HG03342 (cell line): ENCODE measurements around the gene CYBRD1.
A peak's percentile ranks its signal among the peaks of the same experiment; 100 is the strongest.

ENCODE experiments used
- ATAC-seq: cut with Tn5 transposase; IDR thresholded peaks from one replicate; pipeline ENCODE4 v1.9.1; 2021; ENCODE audit warnings: mild to moderate bottlenecking, moderate library complexity; ENCODE audit not compliant: unreplicated experiment

CYBRD1 gene

DNA sequence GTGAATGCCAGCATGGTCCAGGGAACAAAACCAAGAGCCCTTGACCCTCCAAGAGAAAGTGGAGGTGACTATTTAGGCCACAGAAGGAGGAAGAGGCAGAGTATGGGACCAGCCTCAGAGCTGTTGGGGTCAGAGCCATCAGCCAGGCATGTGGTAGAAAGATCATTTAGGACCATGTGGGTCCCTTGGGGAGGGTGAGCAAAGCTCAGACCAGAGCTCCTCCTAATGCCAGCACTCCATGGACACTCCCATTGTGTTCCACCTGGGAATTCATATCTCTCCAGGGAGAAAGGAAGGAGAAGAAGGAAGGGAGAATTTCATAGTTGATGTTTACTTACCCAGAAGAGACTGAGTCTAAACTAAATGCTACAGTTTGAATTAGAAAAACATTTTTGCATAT lies 73.2 kb downstream of the CYBRD1 start:
- no peak for ATAC-seq

DNA sequence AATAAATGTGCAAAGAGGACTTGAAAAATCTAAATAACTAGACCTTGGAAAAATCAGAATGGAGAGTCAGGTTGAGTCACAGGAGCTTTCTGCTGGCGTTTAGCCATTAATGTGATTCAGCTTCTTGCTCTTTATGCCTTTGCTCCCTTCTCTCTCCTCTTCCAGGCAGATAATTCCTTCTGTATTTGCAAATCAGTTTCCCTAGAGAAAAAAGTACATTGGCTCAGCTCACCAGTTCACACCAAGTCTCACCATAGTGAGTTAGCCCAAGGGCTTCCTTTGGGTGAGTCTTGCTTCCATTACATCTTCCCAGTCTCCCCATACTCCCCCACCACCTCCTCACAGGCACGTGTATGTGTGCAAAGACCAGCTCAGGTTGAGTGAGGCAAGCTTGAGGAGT lies 73.6 kb downstream of the CYBRD1 start:
- no peak for ATAC-seq

GRCh38 chr2:171598713-171599319 lies 76.5 kb downstream of the CYBRD1 start:
- peak; percentile 96 for ATAC-seq

- ATAC-seq = no peak
Observed at GRCh38 chr2:171600126-171600525, 77.9 kb downstream of the CYBRD1 start.

GRCh38 chr2:171602352-171602751 lies 80.1 kb downstream of the CYBRD1 start:
- ATAC-seq = no peak
